ENCODE measurements around the gene SCN1A.
"Not testable (repeated sequence)": the region's sequence is repeated elsewhere in the genome, so short reads cannot be mapped to it uniquely, and the experiment has no call there.

SCN1A gene

DNA sequence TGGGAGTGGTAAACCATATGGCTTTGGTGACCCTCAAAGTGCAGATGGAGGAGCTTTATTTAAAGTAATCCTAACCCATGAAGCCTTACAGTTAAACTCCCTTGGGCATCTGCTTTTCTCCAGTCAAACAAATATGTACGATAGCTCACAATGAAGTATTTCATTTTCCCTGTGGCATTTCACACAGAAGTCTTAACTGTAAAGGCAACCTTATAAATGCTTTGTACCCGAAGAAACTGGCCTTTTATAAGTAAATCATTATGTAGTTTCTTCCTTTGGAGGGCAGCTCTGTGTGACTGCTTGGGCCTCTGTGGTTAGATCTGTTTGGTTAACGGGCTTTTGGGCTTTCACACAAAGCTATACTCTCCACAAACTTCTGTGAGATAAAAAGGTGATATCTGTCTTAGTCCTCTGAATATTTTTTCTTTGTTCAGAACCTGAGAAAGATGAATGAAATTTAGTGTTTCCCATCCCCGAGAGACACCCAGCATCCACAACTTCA lies 46.6 kb downstream of the SCN1A start:
- DNase-seq: no peak

DNA sequence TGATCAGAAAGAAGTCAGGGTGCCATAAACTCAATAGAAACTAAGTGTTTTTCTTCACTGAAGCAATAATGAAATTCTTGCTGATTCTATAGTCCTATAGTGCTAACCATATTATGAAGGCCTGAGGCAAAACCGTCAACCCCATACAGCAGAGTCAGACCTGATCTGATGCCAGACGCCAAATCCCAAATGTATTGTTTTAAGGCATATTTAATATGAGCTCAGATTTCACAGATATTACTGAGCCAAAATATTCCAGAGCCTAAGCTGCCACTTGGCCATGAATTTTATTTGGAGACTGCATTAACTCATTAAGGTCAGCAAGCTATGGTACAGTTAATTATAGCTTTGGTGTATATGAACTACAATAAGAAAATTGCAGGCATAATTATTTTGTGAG lies 53.4 kb downstream of the SCN1A start:
- DNase-seq: no peak

DNA sequence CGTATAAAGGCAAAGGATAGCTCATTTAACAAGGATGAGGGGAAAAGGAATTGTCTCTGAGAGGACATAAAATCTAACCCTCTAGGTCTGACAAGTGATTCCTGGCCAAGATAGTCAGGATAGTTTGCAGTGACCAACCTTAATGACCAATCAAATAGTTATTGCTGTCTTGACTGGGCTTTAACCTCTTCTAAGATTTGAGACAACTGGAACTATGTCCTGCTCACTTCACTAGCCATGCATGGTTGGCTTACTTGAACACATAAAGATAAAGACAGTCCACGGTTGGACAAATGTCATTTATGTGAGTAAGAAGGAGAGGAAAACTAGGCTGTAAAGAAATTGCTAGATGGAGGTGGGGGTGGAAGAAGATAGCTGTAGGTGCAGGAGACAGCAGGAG lies 53.8 kb downstream of the SCN1A start:
- no peak for DNase-seq

- no peak for DNase-seq
These were observed 57.6 kb downstream of the SCN1A start for GRCh38 chr2:166070231-166070630.

DNA sequence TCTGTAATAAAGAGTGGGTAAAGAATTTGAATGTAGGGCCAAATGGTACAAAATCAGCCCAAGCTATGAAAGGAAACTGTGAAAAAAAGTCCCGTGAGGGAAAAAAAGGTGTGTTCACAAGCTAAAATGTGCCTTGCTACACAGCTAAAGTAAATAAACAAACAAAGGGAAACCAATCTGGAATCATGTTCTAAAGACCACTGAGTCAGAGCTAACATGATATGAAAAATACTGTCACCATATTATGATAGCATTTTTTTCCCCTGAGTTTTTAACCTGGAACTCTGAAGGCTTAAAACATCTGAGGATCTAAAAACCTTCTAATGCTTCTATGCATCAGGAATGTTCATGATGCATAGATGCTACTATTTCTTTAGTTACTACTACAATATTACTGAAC lies 58.8 kb downstream of the SCN1A start:
- DNase-seq: no peak

GRCh38 chr2:166067229-166067628 lies 60.6 kb downstream of the SCN1A start:
- no peak for DNase-seq

DNA sequence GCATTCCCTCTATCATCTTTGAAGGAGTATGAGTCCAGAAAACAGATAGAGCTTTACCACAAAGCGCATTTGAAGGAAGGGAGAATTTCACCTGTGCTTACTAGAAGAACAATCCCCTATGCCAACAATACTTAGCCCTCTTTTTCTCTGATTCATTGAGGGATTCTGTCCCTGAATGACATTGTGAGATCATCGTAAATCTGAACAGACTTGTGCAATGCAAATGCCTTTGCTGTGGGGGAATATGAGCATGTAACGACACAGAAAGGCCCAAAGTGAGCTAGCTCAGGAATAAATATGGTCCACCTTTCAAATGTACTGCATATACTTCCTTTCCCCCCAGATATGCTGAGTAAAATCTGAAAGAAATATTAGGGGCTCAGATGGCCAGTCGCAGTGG lies 67.6 kb downstream of the SCN1A start:
- DNase-seq: no peak

DNA sequence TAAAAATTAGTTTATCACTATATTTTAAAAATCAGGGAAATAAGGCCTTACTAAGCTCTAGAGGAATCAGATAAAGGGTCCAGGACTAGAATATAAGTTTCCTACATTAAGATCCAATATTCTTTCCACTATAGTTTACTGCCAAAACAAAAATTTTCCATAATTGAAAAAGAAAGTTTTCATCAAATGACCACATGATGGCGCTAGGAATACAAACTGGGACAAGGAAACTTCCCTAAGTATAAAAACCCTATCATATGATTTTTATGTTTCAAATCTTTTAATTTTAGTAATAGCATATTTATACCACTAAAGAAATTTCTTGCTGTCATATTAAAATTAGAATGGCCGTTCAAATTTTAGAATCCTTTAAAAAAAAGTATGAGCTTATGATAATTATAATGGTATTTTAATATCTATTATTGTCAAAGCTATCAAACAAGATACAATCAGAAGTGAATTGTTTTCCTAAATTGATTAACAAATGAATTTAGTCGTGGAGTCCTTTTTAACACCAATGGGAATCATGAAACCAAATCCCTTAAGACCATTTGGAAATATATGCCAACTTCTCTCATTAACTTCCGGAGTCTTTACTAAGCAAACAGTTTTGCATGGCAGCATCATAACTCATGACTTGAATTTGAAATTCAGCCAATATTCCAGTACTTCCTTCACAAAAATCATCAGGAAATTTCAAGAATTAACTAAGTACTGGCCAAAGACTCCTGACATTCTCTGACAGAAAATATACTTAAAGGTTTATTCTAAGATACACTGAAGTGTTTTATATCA lies 70.3 kb downstream of the SCN1A start:
- no peak for DNase-seq

DNA sequence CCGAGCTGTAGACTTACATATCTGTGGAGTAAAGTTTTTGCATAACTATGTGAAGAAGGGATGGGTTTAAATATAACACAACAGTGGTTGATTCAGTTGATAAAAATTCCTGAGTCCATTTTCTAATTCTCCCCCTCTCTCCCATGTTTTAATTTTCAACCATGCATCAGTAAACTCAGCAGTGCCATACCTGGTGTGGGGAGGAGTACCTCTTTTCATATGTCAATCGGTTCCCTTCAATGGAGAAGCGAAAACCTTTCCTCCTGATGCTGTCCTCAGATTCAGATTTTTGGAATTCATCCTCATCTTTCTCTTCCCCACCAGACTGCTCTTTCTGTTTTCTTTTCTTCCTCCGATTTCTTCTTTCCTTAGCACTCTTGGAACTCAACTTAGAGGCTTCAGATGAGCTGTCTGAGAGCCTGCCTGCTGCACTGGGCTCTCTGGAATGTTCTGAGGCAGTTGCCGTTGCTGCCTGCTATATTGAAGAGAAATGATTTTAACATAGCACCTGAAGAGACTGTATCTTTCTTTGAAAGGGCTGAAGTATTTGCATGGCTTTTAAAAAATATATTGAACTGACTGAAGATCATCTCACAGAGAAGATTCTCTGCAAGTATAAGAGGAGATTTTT lies 82.9 kb downstream of the SCN1A start:
- no peak for DNase-seq

GRCh38 chr2:166042768-166043390 lies 84.9 kb downstream of the SCN1A start:
- DNase-seq: no peak

- no peak for DNase-seq
These were observed 85.5 kb downstream of the SCN1A start for GRCh38 chr2:166042356-166042755.

- no peak for DNase-seq
These were observed 86.2 kb downstream of the SCN1A start for GRCh38 chr2:166041613-166042012.

- no peak for DNase-seq
These were observed 95.5 kb downstream of the SCN1A start for GRCh38 chr2:166032361-166032760.

DNA sequence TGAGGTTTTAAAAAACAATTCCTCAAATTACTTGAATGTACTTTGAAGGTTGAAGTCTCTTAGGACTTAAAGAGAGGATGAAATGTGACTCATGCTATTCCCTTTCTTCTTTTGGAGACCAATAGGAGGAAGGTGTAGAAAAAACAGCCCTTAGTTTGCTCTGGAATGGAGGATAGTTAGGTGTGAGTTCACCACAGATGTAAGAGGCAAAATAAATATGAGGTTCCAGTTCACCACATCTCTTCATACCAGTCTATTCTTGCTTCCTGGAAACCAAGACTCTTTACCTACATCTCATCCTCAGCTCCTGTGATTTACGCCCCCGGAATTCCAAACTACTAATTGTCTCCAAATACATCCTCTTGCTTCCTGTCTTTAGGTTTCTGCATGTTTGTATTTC lies 96.8 kb downstream of the SCN1A start:
- no peak for DNase-seq

GRCh38 chr2:166025313-166025712 lies 102.5 kb downstream of the SCN1A start:
- no peak for DNase-seq

DNA sequence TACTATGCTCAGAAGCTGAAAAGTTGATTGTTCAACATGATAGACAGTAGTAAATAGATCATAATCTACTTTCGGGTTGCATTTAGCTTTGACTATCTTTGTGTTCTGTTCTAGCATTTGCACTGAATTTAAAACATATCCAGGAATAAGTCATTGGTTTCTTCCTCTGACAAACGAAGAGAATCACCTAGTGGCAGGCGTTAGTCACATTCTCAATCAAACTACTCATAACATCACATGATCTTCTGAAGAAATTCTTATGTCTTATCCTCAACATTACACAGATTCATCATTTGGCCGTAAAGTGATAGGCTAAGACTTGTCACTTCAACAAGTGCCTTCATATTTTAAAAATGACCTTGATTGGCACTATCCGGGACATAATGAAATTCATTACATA lies 110.6 kb downstream of the SCN1A start:
- DNase-seq: no peak

GRCh38 chr2:166013878-166014277 lies 113.9 kb downstream of the SCN1A start:
- DNase-seq: no peak

DNA sequence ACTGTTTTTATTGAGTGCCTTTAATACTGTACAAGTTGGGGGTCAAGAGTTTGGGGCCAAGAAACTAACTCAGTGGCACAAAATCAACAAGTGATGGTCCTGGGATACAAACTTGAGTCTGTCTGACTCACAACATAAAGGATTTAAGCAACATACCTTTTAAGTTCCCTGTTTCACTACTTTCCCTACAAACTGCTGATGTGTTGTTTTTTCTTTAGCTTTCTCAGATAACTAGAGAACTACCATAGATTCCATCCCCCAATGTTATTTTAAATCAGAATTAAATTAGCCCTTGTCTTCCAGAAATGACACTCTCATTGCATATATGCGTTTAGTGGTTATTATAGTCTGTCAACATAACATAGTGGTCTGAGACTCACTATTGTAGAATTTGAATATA lies 116.2 kb downstream of the SCN1A start:
- no peak for DNase-seq

GRCh38 chr2:166000401-166000800 lies 127.4 kb downstream of the SCN1A start:
- DNase-seq: no peak

- DNase-seq: no peak
These were observed 137.0 kb downstream of the SCN1A start for GRCh38 chr2:165990846-165991245.

- DNase-seq: no peak
These were observed 138.0 kb downstream of the SCN1A start for GRCh38 chr2:165989851-165990250.

GRCh38 chr2:165985120-165985519 lies 142.7 kb downstream of the SCN1A start:
- DNase-seq: no peak

- not testable (repeated sequence) for DNase-seq
These were observed 155.7 kb downstream of the SCN1A start for GRCh38 chr2:165972161-165972560.

GRCh38 chr2:165970663-165971062 lies 157.2 kb downstream of the SCN1A start:
- no peak for DNase-seq
